HepG2 (cell line): ENCODE results near the gene RARA. TPM values are rescaled to one million over a fixed set of nuclear protein-coding genes. Genes with fewer than 3 reads are reported as not detected.
A peak's percentile ranks its signal among the peaks of the same experiment; 100 is the strongest.

Experiments
- FOSL2 ChIP-seq: sonication (generic); formaldehyde crosslinking; IDR thresholded peaks from 2 replicates; pipeline ENCODE4 v1.4.0; 2020; ENCODE audit warnings: missing genetic modification reagents
- FOXM1 ChIP-seq: sonication (generic); formaldehyde crosslinking; IDR thresholded peaks from 2 replicates; pipeline ENCODE4 v1.5.0; 2020; ENCODE audit warnings: missing genetic modification reagents
- ONECUT2 ChIP-seq: sonication (generic); formaldehyde crosslinking; IDR thresholded peaks from 2 replicates; pipeline ENCODE4 v1.4.0; 2020; ENCODE audit warnings: missing genetic modification reagents
- SAFB2 ChIP-seq: sonication (generic); formaldehyde crosslinking; IDR thresholded peaks from 2 replicates; pipeline ENCODE4 v1.5.1; 2020; ENCODE audit warnings: missing genetic modification reagents, low read depth, mild to moderate bottlenecking, borderline replicate concordance
- SKI ChIP-seq: fragments of 450-650 bp; IDR thresholded peaks from one replicate; pipeline ENCODE4 v1.6.1; 2018; ENCODE audit warnings: mild to moderate bottlenecking; ENCODE audit not compliant: partially characterized antibody
- SOX13 ChIP-seq, 3 experiments: fragments of 450-650 bp in 1 of 3; sonication (generic) in 1 of 3; formaldehyde crosslinking in 1 of 3; IDR thresholded peaks in 2 of 3; conservative IDR thresholded peaks in 1 of 3; 2 replicates each; pipeline versions ENCODE4 v1.5.0 to v1.6.1; 2016 to 2020; ENCODE audit warnings: antibody characterized with exemption in 1 of 3, mild to moderate bottlenecking in 1 of 3, missing compliant biosample characterization in 1 of 3, missing genetic modification reagents in 1 of 3, moderate library complexity in 1 of 3
- ZNF3 ChIP-seq: IDR thresholded peaks from 2 replicates; pipeline ENCODE4 v1.7.0; 2017; ENCODE audit warnings: inconsistent platforms
- ZNF333 ChIP-seq: sonication (generic); formaldehyde crosslinking; IDR thresholded peaks from 2 replicates; pipeline ENCODE4 v1.4.0; 2020; ENCODE audit warnings: mild to moderate bottlenecking, missing genetic modification reagents, borderline replicate concordance
- ZNF343 ChIP-seq: sonication (generic); formaldehyde crosslinking; IDR thresholded peaks from 2 replicates; pipeline ENCODE4 v1.4.0; 2020; ENCODE audit warnings: mild to moderate bottlenecking, missing genetic modification reagents
- ZNF431 ChIP-seq: sonication (generic); formaldehyde crosslinking; IDR thresholded peaks from 2 replicates; pipeline ENCODE4 v1.9.0; 2022; ENCODE audit warnings: missing genetic modification reagents, low read depth, mild to moderate bottlenecking, borderline replicate concordance
- polyA plus RNA-seq, 8 experiments: library from polyadenylated mRNA; depleted of rRNA in 3 of 8; stranded (reverse) in 7 of 8; unstranded in 1 of 8; fragments of >200 nt; fragmentation: Illumina TruSeq in 4 of 8; extraction: Trizol in 4 of 8; gene quantifications; 2 replicates each; pipeline versions ENCODE4 v1.2.1 to v1.2.3, GENCODE V29; 2011 to 2016; ENCODE audit warnings: low read depth in 4 of 8, missing spikeins in 1 of 8, mixed read lengths in 1 of 8; ENCODE audit not compliant: insufficient read depth in 1 of 8
- total RNA-seq, 5 experiments: library from RNA; depleted of rRNA; stranded (reverse); fragments of >200 nt; fragmentation: Illumina TruSeq; extraction: Trizol; gene quantifications; 2 replicates each; pipeline ENCODE4 v1.2.3, GENCODE V29; 2016; ENCODE audit warnings: low read depth in 1 of 5
- TF ChIP-seq, protein P1 (sequence below): sonication (generic); formaldehyde crosslinking; IDR thresholded peaks from 2 replicates; pipeline ENCODE4 v1.4.0; 2020; ENCODE audit warnings: low read depth, mild to moderate bottlenecking, missing genetic modification reagents
- TF ChIP-seq, protein P2 (sequence below): sonication (generic); formaldehyde crosslinking; IDR thresholded peaks from 2 replicates; pipeline ENCODE4 v1.4.0; 2020; ENCODE audit warnings: mild to moderate bottlenecking, missing genetic modification reagents
- TF ChIP-seq, protein P3 (sequence below): sonication (generic); formaldehyde crosslinking; IDR thresholded peaks from 2 replicates; pipeline ENCODE4 v1.4.0; 2020; ENCODE audit warnings: missing genetic modification reagents, borderline replicate concordance
- TF ChIP-seq, protein P4 (sequence below): sonication (generic); formaldehyde crosslinking; IDR thresholded peaks from 2 replicates; pipeline ENCODE4 v1.5.0; 2020; ENCODE audit warnings: mild to moderate bottlenecking, missing genetic modification reagents, moderate library complexity
- TF ChIP-seq, protein P5 (sequence below): sonication (generic); formaldehyde crosslinking; IDR thresholded peaks from 2 replicates; pipeline ENCODE4 v1.4.0; 2020; ENCODE audit warnings: missing genetic modification reagents; ENCODE audit errors: not compliant biosample characterization
- TF ChIP-seq, protein P6 (sequence below): sonication (generic); formaldehyde crosslinking; IDR thresholded peaks from 2 replicates; pipeline ENCODE4 v1.4.0; 2020; ENCODE audit warnings: mild to moderate bottlenecking, low read depth, missing genetic modification reagents

RARA gene
- total and polyA plus RNA-seq, 2 of the 13 experiments (the other 11 are each of a cell fraction or from before 2014, with no cell fraction given): 6.4 to 8.6 TPM

DNA sequence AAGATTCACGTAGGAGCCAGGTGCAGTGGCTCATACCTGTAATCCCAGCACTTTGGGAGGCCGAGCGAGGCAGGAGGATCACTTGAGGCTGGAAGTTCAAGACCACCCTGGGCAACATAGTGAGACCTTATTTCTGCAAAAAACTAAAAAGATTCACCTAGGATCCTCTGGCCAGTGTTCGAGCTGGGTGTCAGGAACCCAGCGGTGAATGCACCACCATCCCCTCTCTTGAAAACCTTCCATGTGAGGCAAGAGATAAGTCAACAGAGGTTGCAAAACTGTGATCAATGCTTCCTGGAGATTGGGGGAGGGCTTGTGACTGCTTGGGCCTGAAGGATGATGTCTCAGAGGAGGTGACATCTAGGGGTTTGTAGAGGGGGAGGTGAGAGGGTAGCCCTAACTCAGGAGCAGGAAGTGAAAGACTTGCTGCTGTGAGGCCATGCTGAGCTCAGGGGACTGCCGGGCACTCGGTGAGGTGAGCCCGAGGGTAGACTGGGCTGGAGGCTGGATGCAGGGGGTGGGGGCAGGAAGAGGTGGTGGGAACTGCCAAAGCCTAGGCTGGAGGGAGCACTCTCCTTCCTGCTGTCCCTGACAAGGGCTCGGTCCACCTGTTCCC, 43.9 kb downstream of the RARA start (continued):
- TF ChIP-seq, protein P1, sequence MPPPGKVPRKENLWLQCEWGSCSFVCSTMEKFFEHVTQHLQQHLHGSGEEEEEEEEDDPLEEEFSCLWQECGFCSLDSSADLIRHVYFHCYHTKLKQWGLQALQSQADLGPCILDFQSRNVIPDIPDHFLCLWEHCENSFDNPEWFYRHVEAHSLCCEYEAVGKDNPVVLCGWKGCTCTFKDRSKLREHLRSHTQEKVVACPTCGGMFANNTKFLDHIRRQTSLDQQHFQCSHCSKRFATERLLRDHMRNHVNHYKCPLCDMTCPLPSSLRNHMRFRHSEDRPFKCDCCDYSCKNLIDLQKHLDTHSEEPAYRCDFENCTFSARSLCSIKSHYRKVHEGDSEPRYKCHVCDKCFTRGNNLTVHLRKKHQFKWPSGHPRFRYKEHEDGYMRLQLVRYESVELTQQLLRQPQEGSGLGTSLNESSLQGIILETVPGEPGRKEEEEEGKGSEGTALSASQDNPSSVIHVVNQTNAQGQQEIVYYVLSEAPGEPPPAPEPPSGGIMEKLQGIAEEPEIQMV (CRISPR knock-in tag): no peak; the same call in 1 of the 2 replicates
- TF ChIP-seq, protein P2, sequence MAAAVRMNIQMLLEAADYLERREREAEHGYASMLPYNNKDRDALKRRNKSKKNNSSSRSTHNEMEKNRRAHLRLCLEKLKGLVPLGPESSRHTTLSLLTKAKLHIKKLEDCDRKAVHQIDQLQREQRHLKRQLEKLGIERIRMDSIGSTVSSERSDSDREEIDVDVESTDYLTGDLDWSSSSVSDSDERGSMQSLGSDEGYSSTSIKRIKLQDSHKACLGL (CRISPR knock-in tag): no peak
- TF ChIP-seq SAFB2 (CRISPR knock-in tag): peak; percentile 72; the same call in 1 of the 2 replicates
- TF ChIP-seq ONECUT2 (CRISPR knock-in tag): peak; percentile 96
- peak; percentile 86 for TF ChIP-seq FOSL2 (CRISPR knock-in tag)
- TF ChIP-seq FOXM1 (CRISPR knock-in tag): no peak
- peak; percentile 57; the same call in 1 of the 2 replicates for TF ChIP-seq SOX13 (IDR thresholded peaks at IDR 0.05)
- peak in 1 of 2 experiments; percentile 83; a peak in 2 of 4 replicates for TF ChIP-seq SOX13 (CRISPR knock-in tag; conservative IDR thresholded peaks at IDR 0.05 in 1 of 2, IDR thresholded peaks at IDR 0.05 in 1 of 2)
- TF ChIP-seq ZNF343: no peak
- TF ChIP-seq, protein P3, sequence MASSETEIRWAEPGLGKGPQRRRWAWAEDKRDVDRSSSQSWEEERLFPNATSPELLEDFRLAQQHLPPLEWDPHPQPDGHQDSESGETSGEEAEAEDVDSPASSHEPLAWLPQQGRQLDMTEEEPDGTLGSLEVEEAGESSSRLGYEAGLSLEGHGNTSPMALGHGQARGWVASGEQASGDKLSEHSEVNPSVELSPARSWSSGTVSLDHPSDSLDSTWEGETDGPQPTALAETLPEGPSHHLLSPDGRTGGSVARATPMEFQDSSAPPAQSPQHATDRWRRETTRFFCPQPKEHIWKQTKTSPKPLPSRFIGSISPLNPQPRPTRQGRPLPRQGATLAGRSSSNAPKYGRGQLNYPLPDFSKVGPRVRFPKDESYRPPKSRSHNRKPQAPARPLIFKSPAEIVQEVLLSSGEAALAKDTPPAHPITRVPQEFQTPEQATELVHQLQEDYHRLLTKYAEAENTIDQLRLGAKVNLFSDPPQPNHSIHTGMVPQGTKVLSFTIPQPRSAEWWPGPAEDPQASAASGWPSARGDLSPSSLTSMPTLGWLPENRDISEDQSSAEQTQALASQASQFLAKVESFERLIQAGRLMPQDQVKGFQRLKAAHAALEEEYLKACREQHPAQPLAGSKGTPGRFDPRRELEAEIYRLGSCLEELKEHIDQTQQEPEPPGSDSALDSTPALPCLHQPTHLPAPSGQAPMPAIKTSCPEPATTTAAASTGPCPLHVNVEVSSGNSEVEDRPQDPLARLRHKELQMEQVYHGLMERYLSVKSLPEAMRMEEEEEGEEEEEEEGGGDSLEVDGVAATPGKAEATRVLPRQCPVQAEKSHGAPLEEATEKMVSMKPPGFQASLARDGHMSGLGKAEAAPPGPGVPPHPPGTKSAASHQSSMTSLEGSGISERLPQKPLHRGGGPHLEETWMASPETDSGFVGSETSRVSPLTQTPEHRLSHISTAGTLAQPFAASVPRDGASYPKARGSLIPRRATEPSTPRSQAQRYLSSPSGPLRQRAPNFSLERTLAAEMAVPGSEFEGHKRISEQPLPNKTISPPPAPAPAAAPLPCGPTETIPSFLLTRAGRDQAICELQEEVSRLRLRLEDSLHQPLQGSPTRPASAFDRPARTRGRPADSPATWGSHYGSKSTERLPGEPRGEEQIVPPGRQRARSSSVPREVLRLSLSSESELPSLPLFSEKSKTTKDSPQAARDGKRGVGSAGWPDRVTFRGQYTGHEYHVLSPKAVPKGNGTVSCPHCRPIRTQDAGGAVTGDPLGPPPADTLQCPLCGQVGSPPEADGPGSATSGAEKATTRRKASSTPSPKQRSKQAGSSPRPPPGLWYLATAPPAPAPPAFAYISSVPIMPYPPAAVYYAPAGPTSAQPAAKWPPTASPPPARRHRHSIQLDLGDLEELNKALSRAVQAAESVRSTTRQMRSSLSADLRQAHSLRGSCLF (CRISPR knock-in tag): no peak
- TF ChIP-seq, protein P4, sequence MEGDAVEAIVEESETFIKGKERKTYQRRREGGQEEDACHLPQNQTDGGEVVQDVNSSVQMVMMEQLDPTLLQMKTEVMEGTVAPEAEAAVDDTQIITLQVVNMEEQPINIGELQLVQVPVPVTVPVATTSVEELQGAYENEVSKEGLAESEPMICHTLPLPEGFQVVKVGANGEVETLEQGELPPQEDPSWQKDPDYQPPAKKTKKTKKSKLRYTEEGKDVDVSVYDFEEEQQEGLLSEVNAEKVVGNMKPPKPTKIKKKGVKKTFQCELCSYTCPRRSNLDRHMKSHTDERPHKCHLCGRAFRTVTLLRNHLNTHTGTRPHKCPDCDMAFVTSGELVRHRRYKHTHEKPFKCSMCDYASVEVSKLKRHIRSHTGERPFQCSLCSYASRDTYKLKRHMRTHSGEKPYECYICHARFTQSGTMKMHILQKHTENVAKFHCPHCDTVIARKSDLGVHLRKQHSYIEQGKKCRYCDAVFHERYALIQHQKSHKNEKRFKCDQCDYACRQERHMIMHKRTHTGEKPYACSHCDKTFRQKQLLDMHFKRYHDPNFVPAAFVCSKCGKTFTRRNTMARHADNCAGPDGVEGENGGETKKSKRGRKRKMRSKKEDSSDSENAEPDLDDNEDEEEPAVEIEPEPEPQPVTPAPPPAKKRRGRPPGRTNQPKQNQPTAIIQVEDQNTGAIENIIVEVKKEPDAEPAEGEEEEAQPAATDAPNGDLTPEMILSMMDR (CRISPR knock-in tag): peak; percentile 47
- TF ChIP-seq, protein P5, sequence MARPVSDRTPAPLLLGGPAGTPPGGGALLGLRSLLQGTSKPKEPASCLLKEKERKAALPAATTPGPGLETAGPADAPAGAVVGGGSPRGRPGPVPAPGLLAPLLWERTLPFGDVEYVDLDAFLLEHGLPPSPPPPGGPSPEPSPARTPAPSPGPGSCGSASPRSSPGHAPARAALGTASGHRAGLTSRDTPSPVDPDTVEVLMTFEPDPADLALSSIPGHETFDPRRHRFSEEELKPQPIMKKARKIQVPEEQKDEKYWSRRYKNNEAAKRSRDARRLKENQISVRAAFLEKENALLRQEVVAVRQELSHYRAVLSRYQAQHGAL (CRISPR knock-in tag): no peak
- TF ChIP-seq SKI: peak; percentile 40
- no peak for TF ChIP-seq ZNF431 (CRISPR knock-in tag)
- TF ChIP-seq, protein P6, sequence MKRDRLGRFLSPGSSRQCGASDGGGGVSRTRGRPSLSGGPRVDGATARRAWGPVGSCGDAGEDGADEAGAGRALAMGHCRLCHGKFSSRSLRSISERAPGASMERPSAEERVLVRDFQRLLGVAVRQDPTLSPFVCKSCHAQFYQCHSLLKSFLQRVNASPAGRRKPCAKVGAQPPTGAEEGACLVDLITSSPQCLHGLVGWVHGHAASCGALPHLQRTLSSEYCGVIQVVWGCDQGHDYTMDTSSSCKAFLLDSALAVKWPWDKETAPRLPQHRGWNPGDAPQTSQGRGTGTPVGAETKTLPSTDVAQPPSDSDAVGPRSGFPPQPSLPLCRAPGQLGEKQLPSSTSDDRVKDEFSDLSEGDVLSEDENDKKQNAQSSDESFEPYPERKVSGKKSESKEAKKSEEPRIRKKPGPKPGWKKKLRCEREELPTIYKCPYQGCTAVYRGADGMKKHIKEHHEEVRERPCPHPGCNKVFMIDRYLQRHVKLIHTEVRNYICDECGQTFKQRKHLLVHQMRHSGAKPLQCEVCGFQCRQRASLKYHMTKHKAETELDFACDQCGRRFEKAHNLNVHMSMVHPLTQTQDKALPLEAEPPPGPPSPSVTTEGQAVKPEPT (CRISPR knock-in tag): no peak
- peak; percentile 79; the same call in 1 of the 2 replicates for TF ChIP-seq ZNF333 (CRISPR knock-in tag)
- no peak for TF ChIP-seq ZNF3 (CRISPR knock-in tag)
